VCaP (cell line): ENCODE data around the gene BCHE.

Source experiments
- H3K27ac ChIP-seq: fragments of 450-650 bp; 2 replicates; pipeline ENCODE4 v1.5.1; 2017
- TF ChIP-seq, protein P1 (sequence below): fragments of 450-650 bp; conservative IDR thresholded peaks from 2 replicates; pipeline ENCODE4 v1.5.1; 2017; ENCODE audit warnings: mild to moderate bottlenecking, moderate library complexity

BCHE gene

DNA sequence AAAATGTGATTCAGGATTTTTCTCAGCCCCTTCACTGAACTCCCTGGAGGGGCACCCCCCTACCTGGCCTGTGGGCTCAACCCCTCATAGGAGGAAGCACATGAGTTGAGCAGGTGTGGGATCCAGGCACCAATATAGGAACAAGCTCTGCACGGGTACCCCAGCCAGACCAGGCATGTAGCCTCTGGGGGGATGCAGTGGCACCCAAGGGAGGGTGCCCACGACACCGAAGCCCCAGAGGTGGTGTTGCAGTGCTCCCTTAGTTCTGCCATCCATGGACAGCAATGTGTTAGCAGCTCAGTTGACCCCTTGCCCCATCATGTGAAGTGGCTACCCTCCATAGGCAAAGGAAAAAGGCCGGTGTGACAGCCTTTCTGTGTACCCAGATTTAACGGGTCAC lies 30.9 kb upstream of the BCHE start:
- H3K27ac ChIP-seq = no peak overlapping the region
- TF ChIP-seq, protein P1, sequence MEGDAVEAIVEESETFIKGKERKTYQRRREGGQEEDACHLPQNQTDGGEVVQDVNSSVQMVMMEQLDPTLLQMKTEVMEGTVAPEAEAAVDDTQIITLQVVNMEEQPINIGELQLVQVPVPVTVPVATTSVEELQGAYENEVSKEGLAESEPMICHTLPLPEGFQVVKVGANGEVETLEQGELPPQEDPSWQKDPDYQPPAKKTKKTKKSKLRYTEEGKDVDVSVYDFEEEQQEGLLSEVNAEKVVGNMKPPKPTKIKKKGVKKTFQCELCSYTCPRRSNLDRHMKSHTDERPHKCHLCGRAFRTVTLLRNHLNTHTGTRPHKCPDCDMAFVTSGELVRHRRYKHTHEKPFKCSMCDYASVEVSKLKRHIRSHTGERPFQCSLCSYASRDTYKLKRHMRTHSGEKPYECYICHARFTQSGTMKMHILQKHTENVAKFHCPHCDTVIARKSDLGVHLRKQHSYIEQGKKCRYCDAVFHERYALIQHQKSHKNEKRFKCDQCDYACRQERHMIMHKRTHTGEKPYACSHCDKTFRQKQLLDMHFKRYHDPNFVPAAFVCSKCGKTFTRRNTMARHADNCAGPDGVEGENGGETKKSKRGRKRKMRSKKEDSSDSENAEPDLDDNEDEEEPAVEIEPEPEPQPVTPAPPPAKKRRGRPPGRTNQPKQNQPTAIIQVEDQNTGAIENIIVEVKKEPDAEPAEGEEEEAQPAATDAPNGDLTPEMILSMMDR = no peak

DNA sequence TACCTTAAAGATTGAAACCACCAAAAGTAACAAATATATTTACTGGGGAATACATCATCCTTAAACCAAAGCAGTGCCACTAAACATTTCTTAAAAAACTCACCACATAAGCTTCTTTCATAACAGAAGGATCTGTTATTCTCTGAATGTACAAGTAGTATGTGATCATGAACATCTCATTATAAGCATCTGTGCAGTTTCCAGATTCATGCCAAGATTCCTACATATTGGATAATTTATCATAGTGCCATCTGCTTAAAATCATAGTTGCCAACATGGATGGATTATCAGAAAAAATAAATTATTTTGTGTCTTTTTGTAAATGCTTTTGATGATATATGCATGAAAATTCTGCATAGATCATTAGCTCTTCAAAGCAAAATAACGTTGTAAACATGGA lies 21.8 kb upstream of the BCHE start:
- TF ChIP-seq, protein P1 = no peak
- H3K27ac ChIP-seq = no peak overlapping the region

DNA sequence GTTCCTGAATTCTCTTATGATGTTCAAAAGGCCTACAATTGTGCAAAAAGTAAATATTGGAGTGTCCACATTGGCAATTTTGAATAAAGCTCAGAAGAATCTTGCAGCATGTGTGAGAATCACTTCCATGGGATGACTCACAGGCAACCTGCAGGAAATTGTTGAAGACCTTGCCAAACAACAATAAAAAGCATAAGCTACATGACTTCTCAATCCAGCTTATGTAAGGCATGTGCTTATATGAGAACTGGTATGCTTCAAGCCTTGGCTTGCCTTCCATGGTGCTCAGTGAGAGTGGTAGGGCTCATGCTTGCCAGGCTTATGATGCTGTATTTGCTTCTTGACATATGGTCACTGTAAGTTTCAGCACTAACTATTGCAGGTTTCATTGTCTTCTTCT lies 18.4 kb upstream of the BCHE start:
- peak overlapping the region; percentile 16; the same call in 1 of the 2 replicates for H3K27ac ChIP-seq
- TF ChIP-seq, protein P1 = no peak

DNA sequence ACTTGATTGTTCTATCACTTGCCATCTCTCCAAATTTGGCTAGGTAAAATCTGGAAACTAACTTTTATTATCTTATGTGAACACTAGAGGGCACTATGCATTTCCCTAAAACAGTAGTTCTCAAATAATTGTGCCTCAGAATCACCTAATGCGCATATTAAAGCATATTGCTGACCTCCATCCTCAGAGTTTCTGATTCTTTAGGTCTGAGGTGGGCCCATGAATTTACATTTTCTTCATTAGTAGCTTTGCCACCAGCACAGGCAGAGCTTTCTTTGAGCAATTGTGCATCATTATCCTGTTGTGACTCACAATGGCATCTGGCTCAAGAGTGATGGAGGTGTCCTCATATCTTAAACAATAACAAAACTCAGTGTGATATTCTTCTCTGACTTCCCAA lies 17.5 kb upstream of the BCHE start:
- TF ChIP-seq, protein P1 = peak; percentile 75
- peak overlapping the region; percentile 16; the same call in 1 of the 2 replicates for H3K27ac ChIP-seq

DNA sequence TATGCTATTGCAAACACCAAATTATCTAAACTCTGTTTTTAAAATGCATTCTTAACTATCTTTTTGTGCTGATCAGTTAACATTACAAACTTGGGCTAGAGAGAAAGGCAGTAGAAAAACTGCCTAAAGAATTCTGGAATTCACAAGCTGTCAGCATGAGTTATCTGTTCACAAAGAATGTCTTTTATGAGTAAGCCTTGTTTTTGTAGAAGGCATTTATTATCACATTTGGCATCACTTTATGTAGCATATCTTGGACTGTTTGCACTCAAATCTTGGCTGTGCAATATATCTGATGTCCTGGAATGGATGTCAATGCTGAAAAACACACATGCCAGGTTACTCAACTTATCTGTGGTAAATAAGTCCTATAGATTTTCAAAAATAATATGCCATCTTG lies 15.5 kb upstream of the BCHE start:
- TF ChIP-seq, protein P1 = no peak
- H3K27ac ChIP-seq = no peak overlapping the region

DNA sequence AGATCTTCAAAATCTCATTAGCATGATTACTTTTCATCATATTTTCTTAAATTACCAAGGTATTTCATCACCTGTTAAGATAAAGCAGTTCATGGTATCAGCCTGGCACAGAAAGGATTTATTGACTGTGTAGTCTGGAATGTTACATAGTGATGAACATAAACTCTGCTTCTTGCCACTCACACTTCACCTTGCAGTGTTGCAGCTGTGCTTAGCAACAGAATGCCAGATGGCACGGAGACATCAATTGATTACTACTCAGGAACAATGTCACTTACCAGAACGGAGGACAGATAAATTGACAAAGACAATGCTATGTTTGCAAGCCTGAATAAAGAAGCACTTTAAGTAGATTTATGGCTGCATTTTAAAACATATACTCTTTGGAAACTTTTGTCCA lies 15.0 kb upstream of the BCHE start:
- TF ChIP-seq, protein P1 = no peak
- H3K27ac ChIP-seq = no peak overlapping the region

DNA sequence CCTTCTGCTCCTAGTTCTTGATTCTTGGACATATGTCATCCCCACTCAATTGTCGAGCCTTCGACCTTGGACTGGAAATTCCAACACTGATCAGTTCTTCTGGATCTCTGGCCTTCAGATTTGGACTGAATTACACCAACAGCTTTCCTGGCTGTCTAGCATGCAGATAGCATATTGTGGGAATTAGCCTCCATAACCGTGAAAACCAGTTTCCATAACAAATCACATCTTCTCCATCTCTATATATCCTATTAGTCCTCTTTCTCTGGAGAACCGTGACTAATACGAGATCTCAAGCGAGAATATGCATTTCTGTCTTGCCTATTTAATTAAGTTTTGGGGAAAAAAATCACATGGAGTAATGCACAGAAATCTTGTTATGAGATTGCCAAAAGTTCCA lies 8.8 kb upstream of the BCHE start:
- TF ChIP-seq, protein P1 = no peak
- no peak overlapping the region for H3K27ac ChIP-seq
